GM21390 (cell line): Measurements from ENCODE around the gene SLC25A38.

Experiments used
- ATAC-seq: cut with Tn5 transposase; IDR thresholded peaks from one replicate; pipeline ENCODE4 v1.9.1; 2021; ENCODE audit not compliant: unreplicated experiment

Gene SLC25A38

DNA sequence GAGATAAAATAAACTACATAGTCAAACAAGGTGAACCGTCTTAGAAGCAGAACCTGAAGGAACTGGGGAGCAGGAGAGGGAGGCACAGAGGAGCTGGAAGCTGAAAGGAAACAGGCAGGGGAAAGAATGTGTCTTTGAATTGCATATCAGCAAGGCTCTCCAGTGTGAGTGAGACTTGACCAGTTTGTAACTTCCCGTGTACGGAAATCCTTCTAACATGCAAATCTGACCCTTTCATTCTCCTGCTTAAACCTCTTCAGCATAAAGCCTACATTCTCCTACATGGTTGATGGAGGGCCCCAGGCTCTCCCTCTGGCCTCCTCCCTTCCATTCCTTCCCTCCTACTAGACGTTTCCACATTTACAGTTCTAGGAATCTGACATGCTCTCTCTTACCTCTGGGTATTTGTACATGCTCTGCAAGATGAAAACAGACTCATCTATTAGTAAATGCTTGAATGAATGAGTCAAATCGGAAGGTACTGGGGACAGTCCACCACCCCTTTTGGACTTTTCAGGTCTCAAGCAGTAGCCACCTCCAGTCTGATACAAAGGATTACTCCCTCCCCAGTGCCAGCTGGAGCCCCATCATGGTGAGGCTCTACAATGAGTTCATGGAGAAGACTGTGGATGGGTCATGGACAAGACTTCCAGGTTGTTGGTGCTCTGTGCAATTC is 6.1 kb upstream of the SLC25A38 start:
- ATAC-seq, result no peak

DNA sequence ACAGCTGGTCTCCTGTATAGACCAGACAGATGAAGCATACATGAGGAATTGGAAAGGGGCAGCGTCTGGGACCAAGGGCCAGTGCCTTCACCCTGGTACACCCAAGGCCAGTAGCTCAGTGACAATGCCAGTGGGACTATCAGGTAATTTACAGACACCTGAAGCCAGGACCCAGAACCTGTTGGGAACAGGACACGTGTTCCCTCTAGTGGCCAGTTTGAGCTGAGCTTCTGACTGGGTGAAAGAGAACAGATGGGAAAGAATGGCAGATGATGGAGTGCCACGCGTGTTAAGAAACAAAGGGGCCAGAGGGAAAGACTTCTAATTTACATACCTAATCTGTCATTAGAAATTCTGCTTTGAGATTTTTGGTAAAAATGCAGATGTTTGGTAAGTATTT is 5.1 kb upstream of the SLC25A38 start:
- ATAC-seq, result peak; percentile 73

DNA sequence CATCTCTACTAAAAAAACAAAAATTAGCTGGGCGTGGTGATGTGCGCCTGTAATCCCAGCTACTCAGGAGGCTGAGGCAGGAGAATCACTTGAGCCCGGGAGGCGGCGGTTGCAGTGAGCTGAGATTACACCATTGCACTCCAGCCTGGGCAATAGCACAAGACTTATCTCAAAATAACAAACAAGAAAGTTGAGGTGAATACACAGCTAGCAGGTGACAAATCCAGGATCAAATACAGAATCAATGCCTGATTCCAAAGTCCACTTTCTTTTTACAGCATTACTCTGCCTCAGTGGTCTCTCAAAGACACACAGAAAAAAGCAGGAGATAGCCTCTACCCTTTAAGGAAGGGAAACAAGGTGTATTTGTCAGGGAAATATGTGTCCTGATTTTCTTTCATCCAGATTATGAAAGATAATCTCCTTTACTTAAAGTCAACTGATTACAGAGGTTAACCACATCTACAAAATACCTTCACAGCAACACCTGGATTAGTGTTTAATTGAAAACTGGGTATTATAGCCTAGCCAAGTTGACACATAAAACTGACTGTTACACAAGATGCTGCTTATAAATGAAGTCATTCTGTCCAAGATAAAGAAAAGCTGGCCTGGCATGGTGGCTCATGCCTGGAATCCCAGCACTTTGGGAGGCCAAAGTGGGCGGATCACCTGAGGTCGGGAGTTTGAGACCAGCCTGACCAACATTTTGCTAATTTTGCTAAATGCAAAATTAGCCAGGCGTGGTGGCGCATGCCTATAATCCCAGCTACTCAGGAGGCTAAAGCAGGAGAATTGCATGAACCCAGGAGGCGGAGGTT is 4.0 kb upstream of the SLC25A38 start:
- ATAC-seq, result no peak

DNA sequence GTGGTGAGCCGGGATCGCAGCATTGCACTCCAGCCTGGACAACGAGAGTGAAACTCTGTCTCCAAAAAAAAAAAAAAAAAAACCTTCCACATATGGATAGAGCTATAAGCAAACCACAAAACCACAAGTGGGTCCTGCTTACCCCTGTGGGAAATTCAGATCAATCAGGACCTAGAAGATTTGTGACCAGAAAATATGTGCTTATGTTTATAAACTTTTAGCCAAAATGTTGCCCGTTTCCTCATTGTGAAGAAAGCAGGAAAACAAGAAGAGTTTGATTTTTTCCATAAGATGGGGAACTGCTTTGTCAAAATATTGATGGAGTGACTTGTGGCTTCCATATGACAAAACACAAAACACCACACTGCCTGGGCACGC is 3.4 kb upstream of the SLC25A38 start:
- ATAC-seq, result no peak

DNA sequence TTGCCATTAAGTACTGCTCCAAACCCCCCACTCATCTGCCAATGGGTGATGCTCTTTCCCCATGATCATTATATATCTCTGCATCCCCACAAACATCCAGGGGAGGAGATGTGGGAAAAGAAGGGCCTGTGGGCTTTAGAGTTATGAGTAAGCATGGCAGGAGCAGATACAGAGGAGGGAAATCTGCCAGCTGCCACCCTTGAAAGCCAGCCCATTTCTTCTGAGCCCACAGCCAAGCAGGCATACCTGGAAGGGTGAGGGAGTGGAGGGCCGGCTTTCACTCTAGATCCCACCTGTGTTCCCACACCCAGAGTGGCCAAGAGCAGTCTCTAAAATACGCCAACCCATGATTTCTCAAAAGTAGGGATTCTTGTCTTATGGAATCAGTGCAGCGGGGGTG is 1.7 kb upstream of the SLC25A38 start:
- ATAC-seq, result no peak

DNA sequence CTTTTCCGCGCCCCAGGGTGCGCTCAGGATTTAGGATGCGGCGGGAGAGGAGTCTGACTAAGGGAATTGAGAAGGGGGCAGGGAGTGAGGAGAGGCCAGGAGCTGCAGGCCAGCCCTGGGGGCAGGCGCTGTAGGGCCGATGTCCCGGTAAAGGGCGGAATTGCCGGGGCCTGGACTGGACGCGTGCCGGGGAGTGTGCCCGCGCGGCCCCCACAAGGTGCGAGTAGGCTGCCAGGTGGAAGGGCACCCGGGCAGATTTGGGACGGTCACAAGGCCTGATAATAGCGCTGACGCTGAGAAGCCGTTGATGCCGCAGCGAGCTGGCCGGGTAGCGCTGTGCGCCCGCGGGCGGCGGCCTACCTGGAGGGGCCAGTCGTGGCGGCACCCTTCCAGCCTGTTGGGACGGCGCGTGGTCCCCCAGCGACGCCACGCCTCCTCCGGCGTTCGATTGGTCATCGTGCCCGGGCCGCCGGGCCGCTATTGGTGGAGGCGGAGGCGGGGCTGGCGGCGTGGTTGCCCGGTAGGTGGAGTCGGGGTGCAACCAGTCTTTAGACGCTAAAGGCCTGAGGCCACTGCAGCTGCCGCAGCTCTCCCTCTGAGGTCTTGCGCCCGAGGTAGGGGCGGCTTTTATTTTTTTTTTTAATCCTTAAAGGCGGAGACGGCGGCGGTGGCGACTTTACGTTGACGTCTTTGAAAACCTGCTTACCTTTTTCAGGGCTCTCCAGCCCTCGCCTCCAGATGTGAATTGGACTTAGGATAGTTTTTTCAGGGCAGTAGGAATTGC is 903 bp downstream of the SLC25A38 start:
- peak; percentile 76 for ATAC-seq

DNA sequence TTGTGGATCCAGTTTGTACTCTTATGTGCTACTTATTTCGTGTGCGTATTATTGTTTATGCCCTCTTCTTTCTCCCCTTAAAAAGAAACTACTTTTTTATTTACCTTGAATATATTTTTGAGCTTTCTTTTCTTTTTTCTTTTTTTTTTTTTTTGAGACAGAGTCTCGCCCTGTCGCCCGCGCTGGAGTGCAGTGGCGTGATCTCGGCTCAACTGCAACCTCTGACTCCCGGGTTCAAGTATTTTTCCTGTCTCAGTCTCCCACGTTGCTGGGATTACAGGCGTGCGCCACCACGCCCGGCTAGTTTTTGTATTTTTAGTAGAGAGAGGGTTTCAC is 1.5 kb downstream of the SLC25A38 start:
- ATAC-seq, result no peak

DNA sequence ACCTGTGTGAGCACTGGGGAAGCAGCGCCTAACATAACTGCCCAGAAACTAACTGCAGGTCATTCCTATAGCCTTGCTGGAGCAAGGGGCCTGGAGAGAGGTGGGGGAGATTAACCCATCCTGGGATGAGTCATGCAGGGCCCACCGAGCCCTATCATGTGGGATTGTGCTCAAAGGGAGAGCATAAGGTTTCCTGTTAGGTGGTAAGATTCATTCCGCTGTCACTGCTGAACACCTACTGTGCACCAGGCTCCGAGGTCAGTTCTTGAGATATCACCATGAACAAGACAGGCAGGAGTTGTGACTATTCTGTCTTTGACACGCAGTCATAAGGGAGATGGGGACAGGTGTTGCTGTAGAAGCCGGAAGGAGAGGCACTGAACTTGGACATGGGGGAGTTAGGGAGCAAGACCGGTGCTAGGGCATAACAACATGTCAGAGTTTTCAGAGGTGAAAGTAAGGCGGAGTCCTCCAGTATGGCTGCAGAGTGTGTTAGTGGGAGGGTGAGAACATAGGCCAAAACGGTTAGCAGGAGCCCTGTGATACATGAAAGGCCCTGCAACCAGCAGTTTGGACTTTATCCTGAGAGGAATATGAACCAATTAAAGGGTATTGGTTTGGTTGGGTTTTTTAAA is 2.4 kb downstream of the SLC25A38 start:
- no peak for ATAC-seq

DNA sequence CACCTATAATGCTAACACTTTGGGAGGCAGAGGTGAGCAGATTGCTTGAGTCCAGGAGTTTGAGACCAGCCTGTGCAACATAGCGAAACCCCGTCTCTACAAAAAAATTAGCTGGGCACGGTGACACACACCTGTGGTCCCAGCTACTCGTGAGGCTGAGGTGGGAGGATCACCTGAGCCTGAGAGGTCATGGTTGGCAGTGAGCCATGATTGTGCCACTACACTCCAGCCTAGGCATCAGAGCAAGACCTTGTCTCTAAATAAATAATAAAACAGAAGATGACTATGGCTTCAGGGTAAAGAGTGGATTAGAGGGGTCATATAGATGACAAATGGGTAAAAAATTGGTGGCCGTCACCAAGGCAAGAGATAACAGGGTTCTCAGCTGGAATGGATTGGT is 3.1 kb downstream of the SLC25A38 start:
- ATAC-seq, result no peak

DNA sequence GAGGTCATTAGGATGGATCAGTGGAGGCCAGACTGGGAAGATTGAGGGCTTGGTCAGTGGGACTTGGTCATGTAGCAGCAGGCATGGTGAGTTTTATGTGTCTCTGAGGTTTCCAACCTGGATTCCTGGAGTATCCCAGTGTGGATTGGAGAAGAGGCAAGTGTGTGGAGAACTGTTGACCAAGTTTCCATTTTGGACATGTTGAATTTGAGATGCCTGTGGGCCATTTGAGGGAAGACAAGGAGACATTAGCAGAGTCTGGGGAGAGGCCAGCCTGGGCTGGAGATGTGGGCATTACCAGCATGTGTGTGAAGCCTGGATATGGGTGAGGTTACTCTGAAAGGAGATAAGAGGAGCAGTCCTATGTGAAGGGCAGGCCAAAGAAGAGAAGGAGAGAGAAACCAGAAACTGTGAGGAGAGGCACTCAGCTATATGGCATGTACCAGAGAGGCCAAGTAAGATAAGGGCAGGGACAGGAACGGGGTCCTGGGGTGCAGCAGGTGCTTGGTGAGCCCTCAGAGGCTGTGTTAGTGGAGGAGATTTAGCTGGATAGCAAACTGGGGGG is 4.3 kb downstream of the SLC25A38 start:
- ATAC-seq, result no peak

DNA sequence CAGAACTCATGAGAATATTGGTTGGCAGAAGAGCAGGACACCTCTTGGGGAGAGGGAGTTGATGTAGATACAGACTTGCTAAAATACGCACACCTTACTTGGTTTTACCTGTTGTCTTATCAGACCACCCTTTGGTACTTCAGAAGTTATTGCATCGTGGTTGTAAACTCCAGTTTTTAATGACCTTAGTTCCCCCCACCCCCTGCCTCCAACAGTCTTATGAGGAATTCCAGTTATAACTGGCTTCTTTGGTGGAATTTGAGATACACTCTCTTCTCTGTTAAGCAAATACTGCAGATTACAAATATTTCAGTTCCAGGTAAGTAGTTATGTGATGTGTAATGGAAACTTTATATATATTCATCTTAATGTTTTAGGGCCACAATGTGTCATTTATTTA is 5.0 kb downstream of the SLC25A38 start:
- ATAC-seq, result no peak

DNA sequence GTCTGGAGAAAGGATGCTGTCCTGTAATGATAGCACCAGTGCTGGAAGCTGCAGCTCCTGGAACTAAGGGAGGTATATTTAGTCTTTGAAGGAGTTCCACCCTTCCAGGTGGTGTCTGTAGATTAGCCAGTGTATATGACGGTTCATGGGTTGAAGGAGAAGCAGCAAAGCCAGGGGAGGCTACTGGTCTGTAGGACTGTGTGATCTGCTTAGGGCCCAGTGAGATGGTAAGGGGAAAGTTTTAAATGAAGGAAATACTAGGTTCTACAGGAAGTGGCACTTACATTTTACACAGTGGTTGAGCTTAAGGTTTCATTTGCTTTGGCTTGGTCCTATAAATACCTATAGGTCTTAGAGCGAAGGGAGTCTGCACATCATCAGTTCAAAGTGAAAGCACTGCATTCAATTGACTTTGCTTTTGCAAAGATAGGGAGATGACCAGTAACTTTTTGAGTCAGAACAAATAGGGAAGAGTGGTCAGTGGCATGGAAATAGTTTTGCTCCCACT is 5.6 kb downstream of the SLC25A38 start:
- peak; percentile 75 for ATAC-seq

DNA sequence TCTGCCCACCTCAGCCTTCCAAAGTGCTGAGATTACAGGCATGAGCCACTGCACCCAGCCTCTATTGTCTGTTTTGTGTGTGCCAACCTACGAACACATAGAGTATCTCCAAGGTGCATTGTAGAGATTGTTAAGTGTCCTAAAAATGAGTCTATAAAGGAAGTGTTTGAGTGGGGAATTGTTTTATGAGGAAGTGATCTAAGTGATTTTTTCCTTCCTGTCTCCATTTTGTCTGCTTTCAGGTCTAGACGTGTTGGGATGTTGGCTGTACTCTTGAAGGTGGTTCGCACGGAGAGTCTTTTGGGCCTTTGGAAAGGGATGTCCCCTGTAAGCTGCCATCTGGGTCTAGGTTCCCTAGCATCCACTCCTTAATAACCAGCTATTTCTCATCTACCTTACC is 7.0 kb downstream of the SLC25A38 start:
- no peak for ATAC-seq

DNA sequence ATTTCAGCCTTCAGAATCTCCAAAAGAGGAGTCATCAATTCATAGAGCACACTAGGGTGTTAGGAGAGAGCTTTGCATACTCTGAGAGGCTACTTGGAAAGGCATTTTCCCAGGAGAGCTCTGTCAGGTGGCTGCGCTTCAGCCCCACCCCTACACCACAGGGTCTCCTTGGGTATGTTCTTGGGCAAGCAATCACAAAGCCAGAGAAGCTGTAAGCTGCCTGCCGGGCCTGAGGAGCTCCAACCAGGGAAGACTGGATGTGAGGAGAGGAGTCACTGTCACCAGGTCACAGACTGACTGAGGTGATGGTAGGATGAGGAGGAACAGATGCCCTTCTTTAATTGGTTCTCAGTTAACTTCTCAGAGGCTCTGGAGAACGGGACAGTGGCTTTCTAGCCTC is 13.5 kb downstream of the SLC25A38 start:
- no peak for ATAC-seq

DNA sequence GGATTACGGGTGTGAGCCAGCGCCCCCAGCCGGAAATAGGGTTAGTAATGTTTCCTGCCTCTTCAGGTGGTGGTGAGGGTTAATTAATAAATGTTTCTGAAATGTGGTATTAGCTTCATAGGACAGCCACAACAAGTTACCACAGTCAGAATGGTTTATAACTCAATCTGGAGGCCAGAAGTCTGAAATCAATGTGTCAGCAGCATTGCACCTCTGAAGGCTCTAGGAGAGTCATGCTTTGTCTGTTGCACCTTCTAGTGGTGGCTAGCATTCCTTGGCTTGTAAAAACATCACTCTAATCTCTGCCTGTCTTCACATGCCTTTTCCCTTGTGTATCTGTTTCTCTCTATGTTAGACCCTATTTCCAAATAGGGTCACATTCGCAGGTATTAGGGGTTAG is 15.5 kb downstream of the SLC25A38 start:
- ATAC-seq, result no peak

DNA sequence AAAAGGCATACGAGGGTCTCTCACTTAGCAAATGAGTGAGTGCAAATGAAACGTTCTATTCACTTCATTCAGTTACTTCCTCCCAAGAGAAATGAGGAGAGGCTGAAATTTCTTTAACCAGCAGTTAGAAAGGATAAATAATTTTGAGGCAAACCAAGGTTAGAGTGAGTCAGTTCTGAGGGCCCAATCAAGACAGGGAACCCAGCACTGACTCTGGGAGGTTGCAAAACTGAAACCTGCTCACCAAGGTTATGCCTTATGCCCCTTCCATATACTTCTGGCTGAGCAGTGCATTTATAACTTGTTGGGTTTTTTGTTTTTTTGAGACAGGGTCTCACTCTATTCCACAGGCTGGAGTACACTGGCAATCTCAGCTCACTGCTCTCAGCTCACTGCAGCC is 18.8 kb downstream of the SLC25A38 start:
- ATAC-seq, result no peak

DNA sequence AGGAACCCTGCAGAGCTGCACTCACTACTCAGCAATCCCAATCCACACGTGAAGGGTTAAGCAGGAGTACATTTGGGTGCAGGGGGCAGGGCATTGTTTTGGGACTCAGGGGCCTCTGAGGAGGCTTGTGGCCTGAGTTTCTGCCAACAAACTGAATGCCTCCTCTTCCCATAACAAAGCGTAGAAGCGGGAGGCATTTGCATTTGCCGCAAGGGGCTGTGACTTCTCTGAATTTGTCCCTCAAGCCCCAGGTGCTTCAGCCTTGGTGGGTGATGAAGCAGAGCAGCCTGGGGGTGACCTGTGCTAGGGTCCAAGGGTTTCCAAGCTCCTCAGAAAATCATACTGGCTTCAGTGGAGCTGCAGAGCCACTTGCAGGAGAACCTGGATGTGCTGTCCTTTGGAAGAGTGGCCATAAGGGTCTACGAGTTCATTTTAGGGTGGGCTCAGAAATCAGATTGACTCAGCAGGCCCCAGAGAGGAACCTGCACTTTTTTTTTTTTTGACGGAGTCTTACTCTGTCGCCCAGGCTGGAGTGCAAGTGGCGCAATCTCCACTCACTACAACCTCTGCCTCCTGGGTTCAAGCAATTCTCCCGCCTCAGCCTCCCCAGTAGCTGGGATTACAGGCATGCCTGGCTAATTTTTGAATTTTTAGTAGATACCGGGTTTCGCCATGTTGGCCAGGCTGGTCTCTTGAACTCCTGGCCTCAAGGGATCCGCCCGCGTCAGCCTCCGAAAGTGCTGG is 21.9 kb downstream of the SLC25A38 start:
- no peak for ATAC-seq

DNA sequence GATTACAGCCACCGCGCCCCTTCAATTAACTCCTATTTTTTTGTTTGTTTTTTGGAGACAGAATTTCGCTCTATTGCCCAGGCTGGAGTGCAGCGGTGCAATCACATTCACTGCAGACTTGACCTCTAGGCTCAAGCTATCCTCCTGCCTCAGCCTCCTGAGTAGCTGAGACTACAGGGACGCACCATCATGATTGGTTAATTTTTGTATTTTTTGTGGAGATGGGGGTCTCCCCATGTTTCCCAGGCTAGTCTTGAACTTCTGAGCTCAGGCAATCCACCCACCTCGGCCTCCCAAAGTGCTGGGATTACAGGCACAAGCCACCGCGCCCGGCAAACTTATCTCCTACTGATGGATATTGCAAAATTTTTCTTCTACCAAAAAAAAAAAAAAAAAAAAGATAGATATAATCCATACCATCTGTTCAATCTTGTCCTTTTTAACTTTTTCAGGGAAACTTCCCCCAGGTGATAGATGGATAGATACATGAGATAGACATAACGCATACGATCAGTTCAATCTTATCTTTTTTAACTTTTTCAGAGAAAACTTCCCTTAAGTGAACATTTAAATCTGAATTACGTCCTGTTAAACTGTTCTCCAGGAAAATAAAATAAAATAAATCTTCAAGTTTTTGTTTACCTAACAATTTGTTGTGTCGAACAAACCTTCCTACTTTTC is 22.7 kb downstream of the SLC25A38 start:
- no peak for ATAC-seq

DNA sequence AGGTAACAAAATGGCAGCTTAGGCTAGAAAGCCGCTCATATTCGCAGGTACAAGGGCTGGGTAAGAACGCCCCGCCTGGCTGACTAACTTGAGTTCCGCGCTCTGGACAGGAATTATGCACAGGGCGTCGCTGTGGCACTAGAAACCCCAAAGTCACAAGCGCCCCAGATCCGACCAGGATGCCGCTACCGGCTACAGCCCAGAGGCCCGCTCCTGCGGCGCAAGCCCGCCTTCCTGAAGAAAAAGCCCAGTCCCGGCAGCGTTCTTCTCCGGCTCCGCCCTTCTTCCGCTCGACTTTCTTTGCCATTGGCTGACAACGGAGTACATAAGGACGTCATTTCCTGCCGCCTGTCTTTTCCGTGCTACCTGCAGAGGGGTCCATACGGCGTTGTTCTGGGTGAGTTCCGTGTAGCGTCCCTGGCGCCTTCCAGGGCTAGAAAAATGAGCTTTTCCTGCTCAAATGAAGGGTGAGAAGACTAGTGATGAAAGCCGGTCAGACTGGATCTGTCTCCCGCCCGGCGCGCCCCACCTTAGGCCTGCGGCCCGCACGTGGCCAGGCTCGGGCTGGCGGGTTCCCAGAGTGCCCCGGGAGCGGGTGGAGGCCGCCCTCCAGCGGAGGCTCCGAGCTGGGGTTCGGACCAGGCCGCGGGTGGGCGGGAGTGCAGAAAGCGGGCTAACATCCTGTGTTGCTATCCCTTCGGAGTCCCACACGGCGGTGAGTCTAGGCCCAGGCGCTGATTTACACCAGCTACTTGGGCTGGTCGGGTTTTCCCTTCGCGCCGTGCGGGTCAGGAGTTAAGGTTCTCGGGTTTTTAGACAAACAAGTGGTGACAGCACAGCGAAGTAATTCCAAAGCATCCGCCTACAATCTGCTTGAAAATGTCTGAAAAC is 23.4 kb downstream of the SLC25A38 start, which contains the start of gene RPSA:
TSS of gene RPSA (plus strand) at position 353 of the 891 bp plus-strand sequence. CDS start 934 bp downstream, outside the sequence.
- peak; percentile 93 for ATAC-seq
